Measurements from ENCODE around the gene RAB11FIP4. TPM values are rescaled to one million over a fixed set of nuclear protein-coding genes. Genes with fewer than 3 reads are reported as not detected.
"Not testable (repeated sequence)": the region's sequence is repeated elsewhere in the genome, so short reads cannot be mapped to it uniquely, and the experiment has no call there.

RAB11FIP4 gene, protein sequence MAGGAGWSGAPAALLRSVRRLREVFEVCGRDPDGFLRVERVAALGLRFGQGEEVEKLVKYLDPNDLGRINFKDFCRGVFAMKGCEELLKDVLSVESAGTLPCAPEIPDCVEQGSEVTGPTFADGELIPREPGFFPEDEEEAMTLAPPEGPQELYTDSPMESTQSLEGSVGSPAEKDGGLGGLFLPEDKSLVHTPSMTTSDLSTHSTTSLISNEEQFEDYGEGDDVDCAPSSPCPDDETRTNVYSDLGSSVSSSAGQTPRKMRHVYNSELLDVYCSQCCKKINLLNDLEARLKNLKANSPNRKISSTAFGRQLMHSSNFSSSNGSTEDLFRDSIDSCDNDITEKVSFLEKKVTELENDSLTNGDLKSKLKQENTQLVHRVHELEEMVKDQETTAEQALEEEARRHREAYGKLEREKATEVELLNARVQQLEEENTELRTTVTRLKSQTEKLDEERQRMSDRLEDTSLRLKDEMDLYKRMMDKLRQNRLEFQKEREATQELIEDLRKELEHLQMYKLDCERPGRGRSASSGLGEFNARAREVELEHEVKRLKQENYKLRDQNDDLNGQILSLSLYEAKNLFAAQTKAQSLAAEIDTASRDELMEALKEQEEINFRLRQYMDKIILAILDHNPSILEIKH
- total RNA-seq = 0.38 and 0.92 TPM in 2 replicates
- 0.08 and 0.32 TPM in 2 replicates for polyA plus RNA-seq
- 0.08 and 0.25 TPM in 2 replicates for polyA plus RNA-seq (2011; cell fraction: cytosol; rRNA removed)
- 0.25 and 0.38 TPM in 2 replicates for polyA plus RNA-seq (2011; cell fraction: nucleus; rRNA removed)
- polyA plus RNA-seq (2012) = 0.25 and 0.75 TPM in 2 replicates
- 1.1 and 12.3 TPM in 2 replicates for polyA minus RNA-seq
- polyA minus RNA-seq (2011; cell fraction: cytosol; rRNA and poly(A)+ RNA removed) = 0.51 TPM
- 0.29 TPM in 1 of 2 replicates, not detected in the other for polyA minus RNA-seq (2011; cell fraction: nucleus; rRNA and poly(A)+ RNA removed)
- percentile 11 among the genes with signal in this experiment for Bru-seq, nascent RNA
- percentile 47 among the genes with signal in this experiment for BruChase-seq, experiment 1, labeled RNA remaining after a 6-hour chase
- percentile 20 among the genes with signal in this experiment for BruChase-seq, experiment 2, labeled RNA remaining after a 2-hour chase
- long read RNA-seq = 0 reads

DNA sequence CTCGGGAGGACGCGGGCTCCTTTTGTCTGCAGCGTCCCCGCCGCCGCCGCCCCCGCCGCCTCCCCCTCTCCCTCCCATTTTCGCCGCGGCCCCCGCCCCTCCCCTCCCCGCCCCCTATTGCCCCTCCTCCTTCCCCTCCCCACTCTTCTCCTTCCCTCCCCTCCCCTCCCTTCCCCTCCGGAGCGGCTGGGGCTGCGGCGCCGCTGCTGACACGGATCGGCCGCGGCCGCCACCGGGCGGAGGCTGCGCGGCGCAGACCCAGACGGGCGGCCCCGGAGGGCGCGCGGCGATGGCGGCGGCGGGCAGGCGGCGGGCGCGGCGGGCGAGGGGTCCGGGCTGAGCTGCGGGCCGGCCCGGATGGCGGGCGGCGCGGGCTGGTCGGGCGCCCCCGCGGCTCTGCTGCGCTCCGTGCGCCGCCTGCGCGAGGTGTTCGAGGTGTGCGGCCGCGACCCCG, at the start of gene RAB11FIP4:
RAB11FIP4 (plus strand) TSS at position 180 of the 454 bp plus-strand sequence; CDS start at position 358, 178 bp downstream.
- H3K4me3 ChIP-seq (replicated peaks in 1 of 3; ENCODE audit: insufficient read depth in 1 of 3, low read depth in 1 of 3, low read length in 3 of 3) = peak within 1 kb of the TSS in 2 of 3 experiments; percentile 17 to 27

DNA sequence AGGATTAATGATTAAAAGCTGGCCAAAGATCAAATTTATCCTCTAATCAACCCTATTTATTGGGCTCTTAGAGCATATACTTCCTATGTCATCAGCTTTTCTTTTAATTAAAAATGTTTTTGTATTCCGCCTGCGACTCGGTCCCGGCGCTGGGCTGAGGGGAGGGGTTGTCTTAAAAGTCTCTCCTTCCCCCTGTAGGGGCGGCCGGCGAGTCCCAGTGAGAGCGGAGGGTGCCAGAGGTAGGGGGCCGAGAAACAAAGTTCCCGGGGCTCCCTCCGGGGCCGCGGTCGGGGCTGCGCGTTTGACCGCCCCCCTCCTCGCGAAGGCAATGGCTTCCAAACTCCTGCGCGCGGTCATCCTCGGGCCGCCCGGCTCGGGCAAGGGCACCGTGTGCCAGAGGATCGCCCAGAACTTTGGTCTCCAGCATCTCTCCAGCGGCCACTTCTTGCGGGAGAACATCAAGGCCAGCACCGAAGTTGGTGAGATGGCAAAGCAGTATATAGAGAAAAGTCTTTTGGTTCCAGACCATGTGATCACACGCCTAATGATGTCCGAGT, 46.2 kb upstream of the RAB11FIP4 start:
- H2AFZ ChIP-seq (ENCODE audit: low read depth, low read length); H3K9ac ChIP-seq (replicated peaks; ENCODE audit: extremely low read depth, insufficient read depth, low read length); H3K4me2 ChIP-seq (ENCODE audit: insufficient read depth, low read length); H3K79me2 ChIP-seq (ENCODE audit: control insufficient read depth, insufficient read depth, low read length); H3K9me3 ChIP-seq (replicated peaks; ENCODE audit: control insufficient read depth, insufficient read depth, low read length); BruUV-seq (replicated peaks); POLR2A ChIA-PET; H3K27ac ChIP-seq (ENCODE audit: insufficient read depth, low read depth, low read length); H3K4me3 ChIP-seq (replicated peaks in 1 of 3; ENCODE audit: insufficient read depth in 1 of 3, low read depth in 1 of 3, low read length in 3 of 3); H3K4me1 ChIP-seq (ENCODE audit: control insufficient read depth, extremely low read depth, insufficient read depth, low read length); dilution Hi-C loops (cut with MboI; ENCODE audit: extremely low pct_ligation_motif_present, low sequenced_read_pairs); CTCF ChIA-PET; H4K20me1 ChIP-seq (replicated peaks; ENCODE audit: control insufficient read depth, extremely low read depth, insufficient read depth, low read length); H3K27me3 ChIP-seq (ENCODE audit: control insufficient read depth in 2 of 2, insufficient read depth in 2 of 2, low read length in 2 of 2); FAIRE-seq; DNase-seq (ENCODE audit: low read depth, low spot score); H3K36me3 ChIP-seq (ENCODE audit: control insufficient read depth in 2 of 2, extremely low read depth in 1 of 2, insufficient read depth in 2 of 2, low read length in 2 of 2); intact Hi-C loops (cut with micrococcal nuclease); H3K9me1 ChIP-seq (replicated peaks; ENCODE audit: control insufficient read depth, extremely low read depth, insufficient read depth, low read length): not testable (repeated sequence)

More for the DNA sequence above, at the start of gene RAB11FIP4:
- H3K4me2 ChIP-seq (ENCODE audit: insufficient read depth, low read length) = peak within 1 kb of the TSS; percentile 35
- no peaks in the 10 kb centered on the region for H3K9me3 ChIP-seq (replicated peaks; ENCODE audit: control insufficient read depth, insufficient read depth, low read length)
- H3K9me1 ChIP-seq (replicated peaks; ENCODE audit: control insufficient read depth, extremely low read depth, insufficient read depth, low read length) = no peaks in the 10 kb centered on the region
- FAIRE-seq (no peak), DNase-seq (ENCODE audit: low read depth, low spot score) (no peak)
- no peak for TF ChIP-seq POLR2A (IDR thresholded peaks at IDR 0.05; ENCODE audit: low read depth, low read length)
- TF ChIP-seq, protein P1, sequence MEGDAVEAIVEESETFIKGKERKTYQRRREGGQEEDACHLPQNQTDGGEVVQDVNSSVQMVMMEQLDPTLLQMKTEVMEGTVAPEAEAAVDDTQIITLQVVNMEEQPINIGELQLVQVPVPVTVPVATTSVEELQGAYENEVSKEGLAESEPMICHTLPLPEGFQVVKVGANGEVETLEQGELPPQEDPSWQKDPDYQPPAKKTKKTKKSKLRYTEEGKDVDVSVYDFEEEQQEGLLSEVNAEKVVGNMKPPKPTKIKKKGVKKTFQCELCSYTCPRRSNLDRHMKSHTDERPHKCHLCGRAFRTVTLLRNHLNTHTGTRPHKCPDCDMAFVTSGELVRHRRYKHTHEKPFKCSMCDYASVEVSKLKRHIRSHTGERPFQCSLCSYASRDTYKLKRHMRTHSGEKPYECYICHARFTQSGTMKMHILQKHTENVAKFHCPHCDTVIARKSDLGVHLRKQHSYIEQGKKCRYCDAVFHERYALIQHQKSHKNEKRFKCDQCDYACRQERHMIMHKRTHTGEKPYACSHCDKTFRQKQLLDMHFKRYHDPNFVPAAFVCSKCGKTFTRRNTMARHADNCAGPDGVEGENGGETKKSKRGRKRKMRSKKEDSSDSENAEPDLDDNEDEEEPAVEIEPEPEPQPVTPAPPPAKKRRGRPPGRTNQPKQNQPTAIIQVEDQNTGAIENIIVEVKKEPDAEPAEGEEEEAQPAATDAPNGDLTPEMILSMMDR (IDR thresholded peaks at IDR 0.05; ENCODE audit: extremely low read depth in 1 of 2, insufficient read depth in 1 of 2, low read depth in 1 of 2, low read length in 2 of 2) = no peak
- no peak for TF ChIP-seq FOS (IDR thresholded peaks at IDR 0.05; ENCODE audit: borderline replicate concordance, insufficient read depth, low read length)
- no peak for TF ChIP-seq MYC (IDR thresholded peaks at IDR 0.05; ENCODE audit: low read depth, low read length)
- no peak for TF ChIP-seq POLR2AphosphoS5 (IDR thresholded peaks at IDR 0.05; ENCODE audit: insufficient read depth, low read depth, low read length)
- TF ChIP-seq, protein P2, sequence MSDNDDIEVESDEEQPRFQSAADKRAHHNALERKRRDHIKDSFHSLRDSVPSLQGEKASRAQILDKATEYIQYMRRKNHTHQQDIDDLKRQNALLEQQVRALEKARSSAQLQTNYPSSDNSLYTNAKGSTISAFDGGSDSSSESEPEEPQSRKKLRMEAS (IDR thresholded peaks at IDR 0.05; ENCODE audit: insufficient read depth, insufficient read length) = no peak
- TF ChIP-seq GATA2 (IDR thresholded peaks at IDR 0.05; ENCODE audit: insufficient read depth, insufficient read length, low read depth, low read length) = no peak
- TF ChIP-seq EZH2 (IDR thresholded peaks at IDR 0.05; ENCODE audit: borderline replicate concordance, low read depth, low read length, severe bottlenecking) = no peak
- no peak for TF ChIP-seq JUN (IDR thresholded peaks at IDR 0.05; ENCODE audit: borderline replicate concordance, insufficient read depth, insufficient read length, low read depth)
- no peaks in the 10 kb centered on the region for H3K36me3 ChIP-seq (ENCODE audit: control insufficient read depth in 2 of 2, extremely low read depth in 1 of 2, insufficient read depth in 2 of 2, low read length in 2 of 2)
- H3K27me3 ChIP-seq (ENCODE audit: control insufficient read depth in 2 of 2, insufficient read depth in 2 of 2, low read length in 2 of 2) = peaks cover 16 to 22% of the 10 kb centered on the region in 2 experiments
- no peak within 1 kb of the TSS for H3K27ac ChIP-seq (ENCODE audit: insufficient read depth, low read depth, low read length)
- BruUV-seq (replicated peaks) = no TSS peak
- H3K4me1 ChIP-seq (ENCODE audit: control insufficient read depth, extremely low read depth, insufficient read depth, low read length) = no peaks in the 10 kb centered on the region
- no peak within 1 kb of the TSS for H2AFZ ChIP-seq (ENCODE audit: low read depth, low read length)
- dilution Hi-C loops (cut with MboI; ENCODE audit: extremely low pct_ligation_motif_present, low sequenced_read_pairs) (no loop called here), intact Hi-C loops (cut with micrococcal nuclease) (no loop called here)
- H3K9ac ChIP-seq (replicated peaks; ENCODE audit: extremely low read depth, insufficient read depth, low read length) = no peak within 1 kb of the TSS
- ChIA-PET CTCF (interaction anchor here (1.3 kb wide), 1 partner anchor 126 kb away, joined by 3 read pairs; no protein-coding TSS in a partner anchor), POLR2A (no interaction called here)
- H3K79me2 ChIP-seq (ENCODE audit: control insufficient read depth, insufficient read depth, low read length) = no peaks in the 10 kb centered on the region
- no peaks in the 10 kb centered on the region for H4K20me1 ChIP-seq (replicated peaks; ENCODE audit: control insufficient read depth, extremely low read depth, insufficient read depth, low read length)
